Measurements from ENCODE around the gene PHACTR1.

PHACTR1 gene

GRCh38 chr6:13012977-13013680, 296.6 kb downstream of the PHACTR1 start:
- no peak for DNase-seq (ENCODE audit: low read depth)
- peaks cover 28% of the 10 kb centered on the region for H3K27me3 ChIP-seq (replicated peaks; ENCODE audit: control insufficient read depth, insufficient read depth, low read length)
- H3K36me3 ChIP-seq (ENCODE audit: control insufficient read depth, insufficient read depth, low read length, severe bottlenecking) = no peaks in the 10 kb centered on the region
- no peaks in the 10 kb centered on the region for H3K9me3 ChIP-seq (ENCODE audit: control insufficient read depth, low read length)
- peak overlapping the region; percentile 77 for H3K4me3 ChIP-seq (ENCODE audit: low read length)
- H3K4me1 ChIP-seq (ENCODE audit: control insufficient read depth, insufficient read depth, low read length) = peaks cover 15% of the 10 kb centered on the region
- H3K9ac ChIP-seq (ENCODE audit: low read length) = no peak overlapping the region

GRCh38 chr6:13013681-13014503, 297.3 kb downstream of the PHACTR1 start:
- Histone ChIP-seq H3K9ac (ENCODE audit: low read length) (no peak overlapping the region), H3K9me3 (ENCODE audit: control insufficient read depth, low read length) (no peaks in the 10 kb centered on the region), H3K27me3 (replicated peaks; ENCODE audit: control insufficient read depth, insufficient read depth, low read length) (peaks cover 28% of the 10 kb centered on the region), H3K4me3 (ENCODE audit: low read length) (peak overlapping the region; percentile 77), H3K36me3 (ENCODE audit: control insufficient read depth, insufficient read depth, low read length, severe bottlenecking) (no peaks in the 10 kb centered on the region), H3K4me1 (ENCODE audit: control insufficient read depth, insufficient read depth, low read length) (peaks cover 15% of the 10 kb centered on the region)
- DNase-seq (ENCODE audit: low read depth) = peak; percentile 32

GRCh38 chr6:13014504-13015378, 298.2 kb downstream of the PHACTR1 start:
- no peaks in the 10 kb centered on the region for H3K36me3 ChIP-seq (ENCODE audit: control insufficient read depth, insufficient read depth, low read length, severe bottlenecking)
- no peak for DNase-seq (ENCODE audit: low read depth)
- peaks cover 28% of the 10 kb centered on the region for H3K27me3 ChIP-seq (replicated peaks; ENCODE audit: control insufficient read depth, insufficient read depth, low read length)

GRCh38 chr6:13015379-13015681, 298.8 kb downstream of the PHACTR1 start:
- Histone ChIP-seq H3K4me3 (ENCODE audit: low read length) (no peak overlapping the region), H3K4me1 (ENCODE audit: control insufficient read depth, insufficient read depth, low read length) (peaks cover 15% of the 10 kb centered on the region), H3K9me3 (ENCODE audit: control insufficient read depth, low read length) (no peaks in the 10 kb centered on the region), H3K9ac (ENCODE audit: low read length) (no peak overlapping the region), H3K36me3 (ENCODE audit: control insufficient read depth, insufficient read depth, low read length, severe bottlenecking) (no peaks in the 10 kb centered on the region), H3K27me3 (replicated peaks; ENCODE audit: control insufficient read depth, insufficient read depth, low read length) (peaks cover 28% of the 10 kb centered on the region)
- DNase-seq (ENCODE audit: low read depth) = no peak

More at GRCh38 chr6:13014504-13015378, 298.2 kb downstream of the PHACTR1 start:
- no peak overlapping the region for H3K9ac ChIP-seq (ENCODE audit: low read length)
- H3K9me3 ChIP-seq (ENCODE audit: control insufficient read depth, low read length) = no peaks in the 10 kb centered on the region
- H3K4me3 ChIP-seq (ENCODE audit: low read length) = peak overlapping the region; percentile 77
- peaks cover 15% of the 10 kb centered on the region for H3K4me1 ChIP-seq (ENCODE audit: control insufficient read depth, insufficient read depth, low read length)

- no peaks in the 10 kb centered on the region for H3K36me3 ChIP-seq (ENCODE audit: control insufficient read depth, insufficient read depth, low read length, severe bottlenecking)
- H3K9me3 ChIP-seq (ENCODE audit: control insufficient read depth, low read length) = no peaks in the 10 kb centered on the region
- H3K4me3 ChIP-seq (ENCODE audit: low read length) = no peak overlapping the region
- H3K4me1 ChIP-seq (ENCODE audit: control insufficient read depth, insufficient read depth, low read length) = peaks cover 4% of the 10 kb centered on the region
- no peak for DNase-seq (ENCODE audit: low read depth)
- H3K27me3 ChIP-seq (replicated peaks; ENCODE audit: control insufficient read depth, insufficient read depth, low read length) = no peaks in the 10 kb centered on the region
- H3K9ac ChIP-seq (ENCODE audit: low read length) = no peak overlapping the region
These were observed 308.0 kb downstream of the PHACTR1 start for GRCh38 chr6:13024616-13025015.

- Histone ChIP-seq H3K4me3 (ENCODE audit: low read length) (no peak overlapping the region), H3K27me3 (replicated peaks; ENCODE audit: control insufficient read depth, insufficient read depth, low read length) (no peaks in the 10 kb centered on the region), H3K9me3 (ENCODE audit: control insufficient read depth, low read length) (no peaks in the 10 kb centered on the region), H3K4me1 (ENCODE audit: control insufficient read depth, insufficient read depth, low read length) (peaks cover 4% of the 10 kb centered on the region), H3K9ac (ENCODE audit: low read length) (no peak overlapping the region), H3K36me3 (ENCODE audit: control insufficient read depth, insufficient read depth, low read length, severe bottlenecking) (no peaks in the 10 kb centered on the region)
- no peak for DNase-seq (ENCODE audit: low read depth)
These were observed 309.4 kb downstream of the PHACTR1 start for GRCh38 chr6:13025893-13026499.

GRCh38 chr6:13026557-13026956, 310.0 kb downstream of the PHACTR1 start:
- no peaks in the 10 kb centered on the region for H3K9me3 ChIP-seq (ENCODE audit: control insufficient read depth, low read length)

GRCh38 chr6:13027207-13027606, 310.6 kb downstream of the PHACTR1 start:
- DNase-seq (ENCODE audit: low read depth) = no peak
- Histone ChIP-seq H3K4me3 (ENCODE audit: low read length) (no peak overlapping the region), H3K9ac (ENCODE audit: low read length) (no peak overlapping the region), H3K36me3 (ENCODE audit: control insufficient read depth, insufficient read depth, low read length, severe bottlenecking) (no peaks in the 10 kb centered on the region), H3K27me3 (replicated peaks; ENCODE audit: control insufficient read depth, insufficient read depth, low read length) (no peaks in the 10 kb centered on the region), H3K4me1 (ENCODE audit: control insufficient read depth, insufficient read depth, low read length) (peaks cover 4% of the 10 kb centered on the region), H3K9me3 (ENCODE audit: control insufficient read depth, low read length) (no peaks in the 10 kb centered on the region)

More at GRCh38 chr6:13026557-13026956, 310.0 kb downstream of the PHACTR1 start:
- H3K36me3 ChIP-seq (ENCODE audit: control insufficient read depth, insufficient read depth, low read length, severe bottlenecking) = no peaks in the 10 kb centered on the region
- H3K9ac ChIP-seq (ENCODE audit: low read length) = no peak overlapping the region
- H3K4me3 ChIP-seq (ENCODE audit: low read length) = no peak overlapping the region
- DNase-seq (ENCODE audit: low read depth) = no peak
- H3K4me1 ChIP-seq (ENCODE audit: control insufficient read depth, insufficient read depth, low read length) = peaks cover 4% of the 10 kb centered on the region
- H3K27me3 ChIP-seq (replicated peaks; ENCODE audit: control insufficient read depth, insufficient read depth, low read length) = no peaks in the 10 kb centered on the region

GRCh38 chr6:13030396-13030795, 313.8 kb downstream of the PHACTR1 start:
- Histone ChIP-seq H3K9ac (ENCODE audit: low read length) (no peak overlapping the region), H3K9me3 (ENCODE audit: control insufficient read depth, low read length) (no peaks in the 10 kb centered on the region), H3K36me3 (ENCODE audit: control insufficient read depth, insufficient read depth, low read length, severe bottlenecking) (no peaks in the 10 kb centered on the region), H3K27me3 (replicated peaks; ENCODE audit: control insufficient read depth, insufficient read depth, low read length) (no peaks in the 10 kb centered on the region), H3K4me3 (ENCODE audit: low read length) (no peak overlapping the region), H3K4me1 (ENCODE audit: control insufficient read depth, insufficient read depth, low read length) (peaks cover 4% of the 10 kb centered on the region)
- DNase-seq (ENCODE audit: low read depth) = no peak

- Histone ChIP-seq H3K9ac (ENCODE audit: low read length) (no peak overlapping the region), H3K4me1 (ENCODE audit: control insufficient read depth, insufficient read depth, low read length) (no peaks in the 10 kb centered on the region), H3K4me3 (ENCODE audit: low read length) (no peak overlapping the region), H3K27me3 (replicated peaks; ENCODE audit: control insufficient read depth, insufficient read depth, low read length) (no peaks in the 10 kb centered on the region), H3K9me3 (ENCODE audit: control insufficient read depth, low read length) (no peaks in the 10 kb centered on the region), H3K36me3 (ENCODE audit: control insufficient read depth, insufficient read depth, low read length, severe bottlenecking) (no peaks in the 10 kb centered on the region)
- DNase-seq (ENCODE audit: low read depth) = no peak
These were observed 316.0 kb downstream of the PHACTR1 start for GRCh38 chr6:13032566-13032965.
